Right atrium auricular region (tissue), 2 donors: ENCODE data around the gene RMND5B. TPM values are rescaled to one million over a fixed set of nuclear protein-coding genes. Genes with fewer than 3 reads are reported as not detected.

Source experiments
- DNase-seq: peaks from one replicate; pipeline ENCODE4 v3.0.0-alpha.2; 2019; ENCODE audit warnings: low spot score
- H3K27ac ChIP-seq, 2 donors: fragments of 200-600 bp; sonication (generic); 1 replicate in 1 of 2; 2 replicates in 1 of 2; pipeline ENCODE4 v1.5.1; 2016 to 2019
- H3K27me3 ChIP-seq, 2 donors: fragments of 200-600 bp; sonication (generic); one replicate each; pipeline versions ENCODE4 v1.5.1 to v1.6.0; 2017 to 2019
- H3K36me3 ChIP-seq: fragments of 200-600 bp; sonication (generic); one replicate; pipeline ENCODE4 v1.5.1; 2016
- H3K4me1 ChIP-seq, 2 donors: fragments of 200-600 bp; sonication (generic); one replicate each; pipeline versions ENCODE4 v1.5.1 to v1.6.0; 2017 to 2019
- H3K4me3 ChIP-seq, 2 donors: fragments of 200-600 bp; sonication (generic); 1 replicate in 1 of 2; 2 replicates in 1 of 2; pipeline ENCODE4 v1.5.1; 2017 to 2019; ENCODE audit warnings: mild to moderate bottlenecking in 1 of 2, moderate library complexity in 1 of 2
- H3K9me3 ChIP-seq, 2 donors: fragments of 200-600 bp; sonication (generic); one replicate each; pipeline ENCODE4 v1.5.1; 2019
- CTCF ChIP-seq, 2 donors: fragments of 200-600 bp; sonication (generic); IDR thresholded peaks; one replicate each; pipeline ENCODE4 v1.5.1; 2019; ENCODE audit warnings: antibody characterized with exemption in 2 of 2
- total RNA-seq, 2 donors: library from RNA; depleted of rRNA; stranded (reverse); fragments of >200 nt; gene quantifications; one replicate each; pipeline ENCODE4 v1.1.0, GENCODE V29; 2016

The RMND5B gene
- total RNA-seq, 2 donors from 2014 or later = 28.9 to 31.4 TPM

- no peak for TF ChIP-seq CTCF (IDR thresholded peaks at IDR 0.05)
- Histone ChIP-seq H3K4me1 (peaks cover 0 to 28% of the 10 kb centered on the region in 2 donors), H3K27me3 (no peaks in the 10 kb centered on the region), H3K36me3 (peaks cover 36% of the 10 kb centered on the region), H3K9me3 (no peaks in the 10 kb centered on the region), H3K27ac (peak overlapping the region in 1 of 2 donors; percentile 46), H3K4me3 (peak overlapping the region; percentile 73 to 77)
- DNase-seq = no peak
Observed at GRCh38 chr5:178152491-178153444, 22.0 kb downstream of the RMND5B start.

- H3K27me3 ChIP-seq = no peaks in the 10 kb centered on the region
- no peaks in the 10 kb centered on the region for H3K9me3 ChIP-seq
- peaks cover 0 to 28% of the 10 kb centered on the region in 2 donors for H3K4me1 ChIP-seq
- peak within 1 kb of the TSS; percentile 73 to 77 for H3K4me3 ChIP-seq
- H3K36me3 ChIP-seq = peaks cover 26% of the 10 kb centered on the region
- H3K27ac ChIP-seq = peak within 1 kb of the TSS; percentile 46 to 71
- TF ChIP-seq CTCF (IDR thresholded peaks at IDR 0.05) = no peak
- peak; percentile 99 for DNase-seq
Observed at GRCh38 chr5:178153530-178154340, 22.9 kb downstream of the RMND5B start, which contains the start of gene NHP2. NHP2 (minus strand) TSS chr5:178153885; CDS start chr5:178153817, 68 bp downstream.

- H3K9me3 ChIP-seq = no peaks in the 10 kb centered on the region
- no peak for DNase-seq
- peaks cover 0 to 28% of the 10 kb centered on the region in 2 donors for H3K4me1 ChIP-seq
- H3K27me3 ChIP-seq = no peaks in the 10 kb centered on the region
- no peak overlapping the region for H3K4me3 ChIP-seq
- H3K27ac ChIP-seq = no peak overlapping the region
- no peak for TF ChIP-seq CTCF (IDR thresholded peaks at IDR 0.05)
- peaks cover 13% of the 10 kb centered on the region for H3K36me3 ChIP-seq
Observed at GRCh38 chr5:178155065-178155464, 24.3 kb downstream of the RMND5B start.

GRCh38 chr5:178160176-178160575 is 29.4 kb downstream of the RMND5B start:
- Histone ChIP-seq H3K27me3 (no peaks in the 10 kb centered on the region), H3K4me3 (no peak overlapping the region), H3K27ac (no peak overlapping the region), H3K9me3 (no peaks in the 10 kb centered on the region), H3K4me1 (peaks cover 0 to 10% of the 10 kb centered on the region in 2 donors), H3K36me3 (no peaks in the 10 kb centered on the region)
- TF ChIP-seq CTCF (IDR thresholded peaks at IDR 0.05) = no peak
- DNase-seq = no peak

GRCh38 chr5:178162481-178162880 is 31.7 kb downstream of the RMND5B start:
- no peak for TF ChIP-seq CTCF (IDR thresholded peaks at IDR 0.05)
- Histone ChIP-seq H3K36me3 (no peaks in the 10 kb centered on the region), H3K27ac (no peak overlapping the region), H3K4me1 (peaks cover 0 to 10% of the 10 kb centered on the region in 2 donors), H3K4me3 (no peak overlapping the region), H3K9me3 (no peaks in the 10 kb centered on the region), H3K27me3 (no peaks in the 10 kb centered on the region)
- no peak for DNase-seq
